CD4-positive, alpha-beta T cell treated with Interleukin-17A for 4 hours (primary cell): ENCODE data around the gene ARHGAP8.
"Not testable (repeated sequence)": the region's sequence is repeated elsewhere in the genome, so short reads cannot be mapped to it uniquely, and the experiment has no call there.

Source experiments
- DNase-seq: peaks from one replicate; pipeline ENCODE4 v3.0.0-alpha.2; 2020; ENCODE audit warnings: mixed read lengths

Gene ARHGAP8

GRCh38 chr22:44740307-44740706, 12.1 kb upstream of the ARHGAP8 start:
- no peak for DNase-seq

- no peak for DNase-seq
Measured at GRCh38 chr22:44741929-44742328, 10.4 kb upstream of the ARHGAP8 start.

- no peak for DNase-seq
Measured at GRCh38 chr22:44743247-44743646, 9.1 kb upstream of the ARHGAP8 start.

- DNase-seq, result no peak
Measured at GRCh38 chr22:44743804-44744211, 8.6 kb upstream of the ARHGAP8 start.

- no peak for DNase-seq
Measured at GRCh38 chr22:44745853-44746789, 6.3 kb upstream of the ARHGAP8 start.

GRCh38 chr22:44747784-44748127, 4.6 kb upstream of the ARHGAP8 start:
- DNase-seq, result not testable (repeated sequence)

- DNase-seq, result no peak
Measured at GRCh38 chr22:44748524-44748923, 3.9 kb upstream of the ARHGAP8 start.

GRCh38 chr22:44750481-44750880, 1.9 kb upstream of the ARHGAP8 start:
- DNase-seq, result no peak

GRCh38 chr22:44753189-44754042, 1.0 kb downstream of the ARHGAP8 start:
- DNase-seq, result no peak

- no peak for DNase-seq
Measured at GRCh38 chr22:44754998-44755397, 2.6 kb downstream of the ARHGAP8 start.

GRCh38 chr22:44755417-44755816, 3.0 kb downstream of the ARHGAP8 start:
- no peak for DNase-seq

- DNase-seq, result no peak
Measured at GRCh38 chr22:44755956-44756361, 3.6 kb downstream of the ARHGAP8 start.

- DNase-seq, result no peak
Measured at GRCh38 chr22:44758344-44758973, 6.1 kb downstream of the ARHGAP8 start.

- DNase-seq, result no peak
Measured at GRCh38 chr22:44759001-44759400, 6.6 kb downstream of the ARHGAP8 start.

- DNase-seq, result no peak
Measured at GRCh38 chr22:44759430-44760310, 7.3 kb downstream of the ARHGAP8 start.

GRCh38 chr22:44760476-44760875, 8.1 kb downstream of the ARHGAP8 start:
- no peak for DNase-seq

- DNase-seq, result no peak
Measured at GRCh38 chr22:44761025-44761424, 8.7 kb downstream of the ARHGAP8 start.

GRCh38 chr22:44764373-44764772, 12.0 kb downstream of the ARHGAP8 start:
- DNase-seq, result no peak

- no peak for DNase-seq
Measured at GRCh38 chr22:44764974-44765373, 12.6 kb downstream of the ARHGAP8 start.

- no peak for DNase-seq
Measured at GRCh38 chr22:44765571-44766285, 13.4 kb downstream of the ARHGAP8 start.

GRCh38 chr22:44773082-44773481, 20.7 kb downstream of the ARHGAP8 start:
- DNase-seq, result no peak

- no peak for DNase-seq
Measured at GRCh38 chr22:44775862-44776261, 23.5 kb downstream of the ARHGAP8 start.
